Measurements from ENCODE around the gene CDC42EP5. TPM values are rescaled to one million over a fixed set of nuclear protein-coding genes. Genes with fewer than 3 reads are reported as not detected.
A peak's percentile ranks its signal among the peaks of the same experiment; 100 is the strongest.
"Not testable (repeated sequence)": the region's sequence is repeated elsewhere in the genome, so short reads cannot be mapped to it uniquely, and the experiment has no call there.

The CDC42EP5 gene
- total RNA-seq, 1 donor from 2014 or later = 8.7 TPM

- Histone ChIP-seq H3K27ac (replicated peaks) (no peak overlapping the region), H3K9me3 (replicated peaks) (no peaks in the 10 kb centered on the region), H3K36me3 (no peaks in the 10 kb centered on the region), H3K4me1 (peaks cover 4% of the 10 kb centered on the region), H3K4me3 (no peak overlapping the region), H3K27me3 (ENCODE audit: low read depth) (peaks cover 68% of the 10 kb centered on the region)
- intact Hi-C loops (cut with micrococcal nuclease) = no loop called here
- peak; percentile 30 for DNase-seq
- no peak for TF ChIP-seq CTCF (IDR thresholded peaks at IDR 0.05; ENCODE audit: borderline replicate concordance)
These were observed 44.4 kb upstream of the CDC42EP5 start for GRCh38 chr19:54517483-54517882.

GRCh38 chr19:54515156-54515555 lies 42.1 kb upstream of the CDC42EP5 start:
- intact Hi-C loops (cut with micrococcal nuclease) = no loop called here
- Histone ChIP-seq H3K4me1 (peaks cover 4% of the 10 kb centered on the region), H3K27ac (replicated peaks) (no peak overlapping the region), H3K9me3 (replicated peaks) (no peaks in the 10 kb centered on the region), H3K4me3 (no peak overlapping the region), H3K27me3 (ENCODE audit: low read depth) (peaks cover 47% of the 10 kb centered on the region), H3K36me3 (no peaks in the 10 kb centered on the region)
- no peak for DNase-seq
- TF ChIP-seq CTCF (IDR thresholded peaks at IDR 0.05; ENCODE audit: borderline replicate concordance) = no peak

- H3K9me3 ChIP-seq (replicated peaks); H3K4me3 ChIP-seq; intact Hi-C loops (cut with micrococcal nuclease); DNase-seq; H3K36me3 ChIP-seq; H3K27ac ChIP-seq (replicated peaks); H3K4me1 ChIP-seq: not testable (repeated sequence)
- peaks cover 42% of the 10 kb centered on the region for H3K27me3 ChIP-seq (ENCODE audit: low read depth)
These were observed 36.3 kb upstream of the CDC42EP5 start for GRCh38 chr19:54509200-54509940.

GRCh38 chr19:54508487-54508886 lies 35.4 kb upstream of the CDC42EP5 start:
- H3K27ac ChIP-seq (replicated peaks); H3K4me1 ChIP-seq; H3K36me3 ChIP-seq; H3K4me3 ChIP-seq; H3K9me3 ChIP-seq (replicated peaks); intact Hi-C loops (cut with micrococcal nuclease); DNase-seq: not testable (repeated sequence)
- H3K27me3 ChIP-seq (ENCODE audit: low read depth) = peaks cover 41% of the 10 kb centered on the region

- Histone ChIP-seq H3K4me3 (no peak overlapping the region), H3K9me3 (replicated peaks) (no peaks in the 10 kb centered on the region), H3K27me3 (ENCODE audit: low read depth) (peaks cover 41% of the 10 kb centered on the region), H3K36me3 (no peaks in the 10 kb centered on the region), H3K27ac (replicated peaks) (no peak overlapping the region), H3K4me1 (no peaks in the 10 kb centered on the region)
- intact Hi-C loops (cut with micrococcal nuclease) = no loop called here
- no peak for DNase-seq
- TF ChIP-seq CTCF (IDR thresholded peaks at IDR 0.05; ENCODE audit: borderline replicate concordance) = no peak
These were observed 34.7 kb upstream of the CDC42EP5 start for GRCh38 chr19:54507824-54508223.

- DNase-seq; intact Hi-C loops (cut with micrococcal nuclease); H3K36me3 ChIP-seq; H3K9me3 ChIP-seq (replicated peaks); H3K4me3 ChIP-seq; H3K27ac ChIP-seq (replicated peaks); H3K4me1 ChIP-seq: not testable (repeated sequence)
- H3K27me3 ChIP-seq (ENCODE audit: low read depth) = peaks cover 41% of the 10 kb centered on the region
These were observed 34.1 kb upstream of the CDC42EP5 start for GRCh38 chr19:54507038-54507717.

GRCh38 chr19:54506079-54506478 lies 33.0 kb upstream of the CDC42EP5 start:
- Histone ChIP-seq H3K4me3 (no peak overlapping the region), H3K36me3 (no peaks in the 10 kb centered on the region), H3K27me3 (ENCODE audit: low read depth) (peaks cover 41% of the 10 kb centered on the region), H3K9me3 (replicated peaks) (no peaks in the 10 kb centered on the region), H3K27ac (replicated peaks) (no peak overlapping the region), H3K4me1 (no peaks in the 10 kb centered on the region)
- intact Hi-C loops (cut with micrococcal nuclease) = no loop called here
- no peak for DNase-seq
- no peak for TF ChIP-seq CTCF (IDR thresholded peaks at IDR 0.05; ENCODE audit: borderline replicate concordance)

GRCh38 chr19:54505542-54505941 lies 32.4 kb upstream of the CDC42EP5 start:
- H3K36me3 ChIP-seq; DNase-seq; H3K9me3 ChIP-seq (replicated peaks); intact Hi-C loops (cut with micrococcal nuclease); H3K27ac ChIP-seq (replicated peaks); H3K4me1 ChIP-seq; H3K4me3 ChIP-seq: not testable (repeated sequence)
- H3K27me3 ChIP-seq (ENCODE audit: low read depth) = peaks cover 44% of the 10 kb centered on the region

All from left ventricle myocardium inferior (tissue), 1 donor.